Activated CD4-positive, alpha-beta T cell treated with anti-CD3 and anti-CD28 coated beads, Interleukin-2, amount 50 U/mL, for 1 hour (primary cell): Measurements from ENCODE around the gene POC1A.

Experiments
- DNase-seq: peaks from one replicate; pipeline ENCODE4 v3.0.0-alpha.2; 2020

The POC1A gene

GRCh38 chr3:52150357-52150756 is 3.9 kb downstream of the POC1A start:
- DNase-seq = no peak

- DNase-seq = no peak
These were observed 4.5 kb downstream of the POC1A start for GRCh38 chr3:52149726-52150125.

- DNase-seq = no peak
These were observed 5.2 kb downstream of the POC1A start for GRCh38 chr3:52149021-52149420.

- DNase-seq = no peak
These were observed 6.4 kb downstream of the POC1A start for GRCh38 chr3:52147804-52148203.

- no peak for DNase-seq
These were observed 7.4 kb downstream of the POC1A start for GRCh38 chr3:52146811-52147210.

- DNase-seq = no peak
These were observed 8.0 kb downstream of the POC1A start for GRCh38 chr3:52146189-52146588.

- no peak for DNase-seq
These were observed 8.5 kb downstream of the POC1A start for GRCh38 chr3:52145736-52146110.

GRCh38 chr3:52144796-52145735 is 9.2 kb downstream of the POC1A start:
- DNase-seq = no peak

GRCh38 chr3:52144034-52144795 is 10.0 kb downstream of the POC1A start:
- DNase-seq = peak; percentile 89

- DNase-seq = no peak
These were observed 10.6 kb downstream of the POC1A start for GRCh38 chr3:52143616-52144015.

- no peak for DNase-seq
These were observed 11.1 kb downstream of the POC1A start for GRCh38 chr3:52143156-52143555.

GRCh38 chr3:52141751-52142150 is 12.5 kb downstream of the POC1A start:
- no peak for DNase-seq

GRCh38 chr3:52140769-52141168 is 13.5 kb downstream of the POC1A start:
- no peak for DNase-seq

- no peak for DNase-seq
These were observed 14.2 kb downstream of the POC1A start for GRCh38 chr3:52140000-52140399.

- no peak for DNase-seq
These were observed 16.9 kb downstream of the POC1A start for GRCh38 chr3:52137311-52137710.

- DNase-seq = no peak
These were observed 17.7 kb downstream of the POC1A start for GRCh38 chr3:52136513-52136912.

- DNase-seq = no peak
These were observed 18.9 kb downstream of the POC1A start for GRCh38 chr3:52135332-52135731.

- DNase-seq = no peak
These were observed 19.5 kb downstream of the POC1A start for GRCh38 chr3:52134761-52135160.

- no peak for DNase-seq
These were observed 21.3 kb downstream of the POC1A start for GRCh38 chr3:52132930-52133329.

- no peak for DNase-seq
These were observed 22.2 kb downstream of the POC1A start for GRCh38 chr3:52132041-52132440.

GRCh38 chr3:52130966-52131622 is 23.1 kb downstream of the POC1A start:
- DNase-seq = no peak

- DNase-seq = no peak
These were observed 26.0 kb downstream of the POC1A start for GRCh38 chr3:52128118-52128683.

GRCh38 chr3:52126500-52126899 is 27.7 kb downstream of the POC1A start:
- DNase-seq = no peak
